Panc1 (cell line): ENCODE results near the gene TMEM88.

Source experiments
- CTCF ChIP-seq: fragments of 450-650 bp; IDR thresholded peaks from 2 replicates; pipeline ENCODE4 v1.5.1; 2017; ENCODE audit warnings: mild to moderate bottlenecking
- POLR2AphosphoS5 ChIP-seq: IDR thresholded peaks from 2 replicates; pipeline ENCODE4 v1.6.1; 2012; ENCODE audit warnings: mild to moderate bottlenecking, low read depth, low read length, moderate library complexity

- TF ChIP-seq CTCF (no peak), POLR2AphosphoS5 (no peak)
Measured at GRCh38 chr17:7849751-7850504, 4.9 kb upstream of the TMEM88 start.
